Activated T-helper 1 cell treated with anti-CD3 and anti-CD28 coated beads, Interleukin-2, amount 50 U/mL, for 16 hours (primary cell): ENCODE data around the gene DPP6.

Experiments
- DNase-seq, 2 donors: peaks; one replicate each; pipeline ENCODE4 v3.0.0-alpha.2; 2020; ENCODE audit warnings: low read depth in 1 of 2, low spot score in 1 of 2

Gene DPP6

GRCh38 chr7:154748089-154748786 lies 696.0 kb downstream of the DPP6 start:
- DNase-seq: no peak

GRCh38 chr7:154750353-154750801 lies 698.2 kb downstream of the DPP6 start:
- DNase-seq: no peak

GRCh38 chr7:154753226-154753625 lies 701.0 kb downstream of the DPP6 start:
- no peak for DNase-seq

GRCh38 chr7:154757756-154758155 lies 705.6 kb downstream of the DPP6 start:
- no peak for DNase-seq

- DNase-seq: no peak
Measured at GRCh38 chr7:154759989-154760388, 707.8 kb downstream of the DPP6 start.

GRCh38 chr7:154765118-154765517 lies 712.9 kb downstream of the DPP6 start:
- DNase-seq: no peak

GRCh38 chr7:154767142-154767541 lies 714.9 kb downstream of the DPP6 start:
- DNase-seq: no peak

GRCh38 chr7:154767821-154768415 lies 715.7 kb downstream of the DPP6 start:
- no peak for DNase-seq

GRCh38 chr7:154769001-154769400 lies 716.8 kb downstream of the DPP6 start:
- DNase-seq: no peak

GRCh38 chr7:154769527-154769926 lies 717.3 kb downstream of the DPP6 start:
- DNase-seq: no peak

- DNase-seq: no peak
Measured at GRCh38 chr7:154770361-154770760, 718.2 kb downstream of the DPP6 start.

GRCh38 chr7:154770962-154771361 lies 718.8 kb downstream of the DPP6 start:
- no peak for DNase-seq

GRCh38 chr7:154774303-154774969 lies 722.2 kb downstream of the DPP6 start:
- no peak for DNase-seq

GRCh38 chr7:154775681-154776080 lies 723.5 kb downstream of the DPP6 start:
- DNase-seq: no peak

GRCh38 chr7:154776350-154776749 lies 724.2 kb downstream of the DPP6 start:
- no peak for DNase-seq

GRCh38 chr7:154777023-154777422 lies 724.8 kb downstream of the DPP6 start:
- DNase-seq: no peak

- no peak for DNase-seq
Measured at GRCh38 chr7:154777489-154777888, 725.3 kb downstream of the DPP6 start.

GRCh38 chr7:154777908-154778307 lies 725.7 kb downstream of the DPP6 start:
- DNase-seq: no peak

- no peak for DNase-seq
Measured at GRCh38 chr7:154781369-154782303, 729.4 kb downstream of the DPP6 start.

GRCh38 chr7:154783281-154783909 lies 731.2 kb downstream of the DPP6 start:
- DNase-seq: no peak

- DNase-seq: no peak
Measured at GRCh38 chr7:154785898-154786297, 733.7 kb downstream of the DPP6 start.
